Stimulated activated CD4-positive, alpha-beta T cell treated with anti-CD3 and anti-CD28 coated beads, Interleukin-15, amount 100 ng/mL, for 48 hours (primary cell): ENCODE measurements around the gene SH3D19.
A peak's percentile ranks its signal among the peaks of the same experiment; 100 is the strongest.

Experiments used
- DNase-seq, 2 donors: peaks; one replicate each; pipeline ENCODE4 v3.0.0-alpha.2; 2020; ENCODE audit warnings: low read depth in 2 of 2

The SH3D19 gene, protein sequence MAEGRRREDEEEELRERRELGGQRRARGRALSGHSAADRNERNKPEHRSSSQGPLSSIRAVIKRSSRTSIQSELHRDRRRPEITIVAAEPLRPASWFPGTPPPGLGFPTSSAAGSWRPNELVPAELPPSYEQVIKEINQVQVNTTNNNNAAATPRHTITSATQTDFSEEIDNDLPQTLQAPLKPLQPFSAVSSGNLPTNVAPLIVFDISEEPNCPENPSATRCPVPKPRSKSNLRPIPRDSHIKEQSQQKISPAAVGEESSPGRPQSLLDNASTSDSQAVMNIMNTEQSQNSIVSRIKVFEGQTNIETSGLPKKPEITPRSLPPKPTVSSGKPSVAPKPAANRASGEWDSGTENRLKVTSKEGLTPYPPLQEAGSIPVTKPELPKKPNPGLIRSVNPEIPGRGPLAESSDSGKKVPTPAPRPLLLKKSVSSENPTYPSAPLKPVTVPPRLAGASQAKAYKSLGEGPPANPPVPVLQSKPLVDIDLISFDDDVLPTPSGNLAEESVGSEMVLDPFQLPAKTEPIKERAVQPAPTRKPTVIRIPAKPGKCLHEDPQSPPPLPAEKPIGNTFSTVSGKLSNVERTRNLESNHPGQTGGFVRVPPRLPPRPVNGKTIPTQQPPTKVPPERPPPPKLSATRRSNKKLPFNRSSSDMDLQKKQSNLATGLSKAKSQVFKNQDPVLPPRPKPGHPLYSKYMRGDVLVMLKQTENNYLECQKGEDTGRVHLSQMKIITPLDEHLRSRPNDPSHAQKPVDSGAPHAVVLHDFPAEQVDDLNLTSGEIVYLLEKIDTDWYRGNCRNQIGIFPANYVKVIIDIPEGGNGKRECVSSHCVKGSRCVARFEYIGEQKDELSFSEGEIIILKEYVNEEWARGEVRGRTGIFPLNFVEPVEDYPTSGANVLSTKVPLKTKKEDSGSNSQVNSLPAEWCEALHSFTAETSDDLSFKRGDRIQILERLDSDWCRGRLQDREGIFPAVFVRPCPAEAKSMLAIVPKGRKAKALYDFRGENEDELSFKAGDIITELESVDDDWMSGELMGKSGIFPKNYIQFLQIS

DNA sequence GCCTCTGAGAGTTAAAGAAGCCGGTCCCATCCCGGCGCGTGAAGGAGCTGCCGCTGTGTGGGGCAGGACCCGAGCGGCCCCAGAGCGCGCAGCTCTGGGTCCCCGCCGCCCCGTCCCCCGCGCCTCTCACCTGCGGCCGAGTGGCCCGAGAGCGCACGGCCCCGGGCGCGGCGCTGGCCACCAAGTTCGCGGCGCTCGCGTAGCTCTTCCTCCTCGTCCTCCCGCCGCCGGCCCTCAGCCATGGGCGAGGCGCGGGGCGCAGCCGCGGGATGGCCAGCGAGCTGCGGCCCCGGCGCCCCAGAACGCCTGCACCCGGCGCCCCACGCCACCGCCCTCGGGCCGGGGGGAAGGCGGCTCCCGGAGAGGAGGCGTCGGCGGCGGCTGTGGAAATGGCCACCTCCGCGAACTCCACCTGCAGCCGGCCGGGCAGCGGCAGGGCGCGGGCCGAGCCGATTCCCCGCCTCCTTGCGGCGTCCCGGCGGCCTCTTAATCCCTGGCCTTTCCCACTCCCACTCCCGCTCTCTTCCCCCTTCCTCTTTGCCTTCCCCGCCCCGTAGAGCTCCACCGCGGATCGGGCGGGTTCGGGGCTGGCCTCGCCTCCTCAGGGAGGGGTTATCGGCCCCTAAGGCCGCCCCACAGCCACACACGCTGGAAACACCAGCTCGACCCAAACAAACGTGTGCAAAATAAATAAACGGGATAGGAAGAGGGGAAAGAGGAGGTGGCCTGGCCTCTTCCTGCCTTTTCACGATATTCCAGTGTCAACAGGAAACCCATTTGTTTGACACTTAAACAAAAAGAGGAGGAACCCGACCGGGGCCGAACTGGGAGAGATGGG, at the start of gene SH3D19:
SH3D19 (minus strand) TSS at position 495 of the 838 bp plus-strand sequence; CDS start at position 242, 253 bp downstream.
- DNase-seq = no peak

DNA sequence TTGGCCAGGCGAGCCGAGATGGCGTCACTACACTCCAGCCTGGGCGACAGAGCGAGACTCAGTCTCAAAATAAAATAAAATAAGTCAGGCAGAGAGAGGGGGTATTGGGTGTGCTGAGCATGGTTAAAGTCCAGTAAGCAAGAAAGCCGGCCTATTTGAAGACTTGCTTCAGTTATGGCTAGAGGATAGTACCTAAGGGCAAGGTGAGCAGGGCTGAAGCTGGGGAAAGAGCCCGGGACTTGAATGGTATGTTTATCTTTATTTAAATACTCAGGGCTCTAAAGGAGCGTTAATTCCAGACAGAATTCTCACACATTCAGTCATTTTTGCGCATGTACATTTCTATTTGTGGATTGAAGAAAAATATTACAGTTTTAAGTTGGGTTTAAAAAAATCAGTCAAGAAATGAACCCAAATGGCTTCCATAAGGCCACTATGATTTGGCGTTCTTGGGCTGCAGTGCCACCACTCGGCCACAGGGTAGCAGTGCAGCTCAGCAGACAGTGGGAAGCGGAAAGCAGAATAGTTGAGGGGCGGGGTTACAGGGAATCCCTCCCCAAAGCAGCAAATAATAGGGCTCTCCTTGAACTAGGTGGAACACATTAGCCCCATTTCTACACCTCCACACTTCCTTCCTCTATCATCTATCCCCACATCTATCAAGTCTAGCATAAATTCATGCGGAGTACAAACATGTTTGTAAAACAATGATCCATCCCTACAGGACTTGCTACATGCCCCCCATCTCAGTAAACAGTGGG, 37.2 kb upstream of the SH3D19 start:
- DNase-seq = peak; percentile 55 to 77

DNA sequence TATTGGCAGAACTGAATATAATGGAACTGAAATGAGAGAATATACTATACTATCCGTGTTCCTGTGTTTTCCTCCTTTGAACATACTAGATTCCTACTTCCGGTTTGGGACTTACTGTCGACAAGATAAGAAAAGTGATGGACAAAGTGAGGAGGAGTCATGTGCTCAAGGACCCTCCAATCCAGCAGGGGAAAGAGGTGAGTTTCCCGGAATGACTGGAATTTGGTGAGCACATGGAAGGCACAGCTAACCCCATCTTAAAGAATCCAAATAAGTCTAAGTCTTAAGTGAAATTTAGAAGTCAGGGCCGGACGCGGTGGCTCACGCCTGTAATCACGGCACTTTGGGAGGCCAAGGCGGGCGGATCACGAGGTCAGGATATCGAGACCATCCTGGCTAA, 36.6 kb upstream of the SH3D19 start:
- DNase-seq = no peak

DNA sequence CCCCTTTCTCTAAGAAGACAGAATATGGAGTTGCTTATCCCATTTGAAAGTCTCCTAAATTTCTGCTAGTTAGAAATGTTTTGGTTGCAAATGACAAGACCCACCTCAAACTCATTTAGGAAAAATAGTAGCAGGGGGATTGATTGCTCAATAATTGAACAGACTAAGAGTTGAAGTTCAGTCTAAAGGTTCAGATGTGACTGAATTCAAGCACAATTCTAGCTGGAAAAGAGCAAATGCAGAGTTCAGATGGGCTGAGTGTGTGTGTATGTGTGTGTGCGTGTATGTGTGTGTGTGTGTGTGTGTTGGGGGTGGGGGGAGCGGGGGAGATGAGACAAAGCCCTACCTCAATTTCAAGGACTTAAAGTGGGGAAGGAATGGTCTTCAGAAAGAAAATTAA, 35.7 kb upstream of the SH3D19 start:
- DNase-seq = no peak

DNA sequence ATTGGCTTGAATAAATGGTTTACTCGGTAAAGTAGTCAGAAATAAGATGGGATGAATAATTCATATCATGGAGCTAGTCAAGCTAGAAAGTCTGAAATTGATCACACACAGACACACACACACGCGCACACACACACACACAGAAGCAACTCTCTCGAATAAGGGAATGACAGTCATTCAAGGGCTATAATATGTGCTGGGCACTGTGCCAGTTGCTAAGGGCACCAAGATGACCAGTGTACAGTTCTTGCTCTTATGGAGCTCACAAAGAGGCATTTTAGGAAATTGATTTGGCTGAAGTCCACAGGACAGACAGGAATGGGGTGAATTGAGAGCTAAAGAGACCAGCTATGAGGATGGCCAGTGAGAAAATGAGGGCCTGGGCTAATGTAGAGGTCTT, 34.2 kb upstream of the SH3D19 start:
- no peak for DNase-seq

DNA sequence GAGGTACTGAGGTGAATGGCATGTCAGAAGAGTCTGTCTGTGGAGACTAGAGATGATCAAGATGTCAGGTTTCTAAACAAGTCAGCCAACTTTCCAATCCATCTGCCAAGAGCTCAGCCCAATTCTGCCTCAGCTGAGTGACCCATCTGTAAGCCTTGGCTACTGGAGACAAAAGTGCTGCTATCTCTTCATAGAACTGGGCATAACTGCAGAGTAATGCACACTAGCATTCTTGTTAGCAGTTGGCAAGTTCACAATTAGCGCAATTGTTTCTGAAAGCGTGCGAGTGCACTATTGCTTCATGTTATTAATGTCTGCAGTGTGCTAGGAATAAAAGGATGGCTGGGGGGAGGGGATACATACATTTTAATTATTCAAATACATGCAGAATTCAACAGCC, 32.9 kb upstream of the SH3D19 start:
- DNase-seq = no peak

DNA sequence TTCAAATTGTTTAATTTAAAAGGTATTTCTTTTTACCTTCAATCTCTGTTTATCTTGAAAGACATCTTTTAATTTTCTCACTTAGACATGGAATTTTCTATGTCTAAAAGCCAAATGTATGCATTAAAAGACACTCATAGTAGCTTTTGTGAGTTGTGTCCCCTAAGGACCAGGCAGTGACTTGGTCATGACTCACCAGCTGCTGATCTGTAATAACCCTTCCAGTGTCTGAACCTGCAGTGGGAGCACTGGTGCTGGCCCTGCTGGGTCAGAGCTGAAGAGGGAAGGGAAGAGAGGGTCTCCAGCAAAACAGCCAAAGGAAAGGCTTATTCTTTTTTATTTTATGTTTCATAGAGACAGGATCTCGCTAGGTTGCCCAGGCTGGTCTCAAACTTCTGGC, 31.1 kb upstream of the SH3D19 start:
- DNase-seq = no peak

DNA sequence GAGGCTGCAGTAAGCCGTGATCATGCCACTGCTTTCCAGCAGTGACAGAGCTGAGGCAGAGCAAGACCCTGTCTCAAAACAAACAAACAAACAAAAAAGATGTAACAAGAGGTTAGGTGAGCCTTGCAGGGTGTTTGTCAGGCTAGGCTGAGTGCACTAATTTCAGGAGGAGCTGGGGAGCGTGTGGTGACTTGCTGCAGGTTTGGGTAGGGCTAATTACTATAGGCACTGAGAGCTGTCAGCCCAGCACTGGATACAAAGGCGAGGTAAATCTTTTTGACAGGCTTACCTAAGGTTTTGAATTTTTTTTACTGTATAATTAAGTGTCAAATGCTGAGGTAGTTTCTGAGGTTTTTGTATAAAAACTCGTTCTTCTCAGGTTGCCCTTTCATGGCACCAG, 29.8 kb upstream of the SH3D19 start:
- DNase-seq = no peak

DNA sequence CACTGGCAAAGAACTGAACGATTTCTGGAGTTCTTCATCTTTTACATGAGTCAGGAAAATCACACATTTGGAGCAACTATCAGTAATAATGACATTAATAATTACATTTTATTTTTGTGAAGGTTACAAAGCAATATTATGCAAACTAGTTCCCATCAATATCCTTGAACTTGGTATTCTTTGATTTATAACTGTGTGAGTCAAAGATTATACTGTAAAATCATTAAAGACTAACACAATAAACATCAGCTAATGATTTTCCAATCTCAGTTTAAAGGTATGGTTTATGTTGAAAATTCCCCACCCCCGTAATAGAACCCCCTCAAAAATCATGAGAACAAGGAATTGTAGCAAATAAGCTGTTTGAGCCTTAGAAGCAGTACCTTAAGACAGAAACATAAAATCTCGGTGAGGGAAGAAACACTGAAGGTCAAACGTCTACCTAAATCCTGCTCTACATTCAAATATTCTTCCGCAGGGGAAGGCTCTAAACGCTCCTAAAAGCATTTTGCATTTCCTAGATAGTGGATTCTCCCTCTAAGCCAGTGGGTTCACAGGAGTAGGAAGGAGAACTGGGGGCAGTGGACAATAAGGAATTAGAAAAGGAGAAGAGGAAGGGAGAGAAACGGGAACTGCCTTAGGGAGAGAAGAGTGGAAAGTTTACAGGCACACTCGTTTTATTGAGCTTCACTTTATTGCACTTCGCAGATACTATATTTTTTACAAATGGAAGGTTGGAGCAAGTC, 22.3 kb upstream of the SH3D19 start:
- no peak for DNase-seq

DNA sequence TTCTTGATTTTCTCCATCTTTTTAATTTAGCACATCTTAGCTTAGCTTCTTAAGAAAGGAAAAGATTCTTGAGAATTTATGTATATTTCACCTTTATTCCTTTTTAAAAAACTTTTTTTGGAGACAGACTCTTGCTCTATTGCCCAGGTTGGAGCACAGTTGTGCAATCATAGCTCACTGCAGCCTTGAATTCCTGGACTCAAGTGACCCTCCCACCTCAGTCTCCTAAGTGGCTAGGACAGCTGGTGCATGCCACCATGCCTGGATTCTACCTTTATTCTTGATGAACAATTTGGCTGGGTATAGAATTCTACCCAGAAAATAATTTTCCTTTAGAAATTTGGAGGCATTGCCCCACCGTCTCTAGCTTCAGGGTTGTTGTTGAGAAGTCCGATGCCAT, 19.5 kb upstream of the SH3D19 start:
- DNase-seq = no peak

DNA sequence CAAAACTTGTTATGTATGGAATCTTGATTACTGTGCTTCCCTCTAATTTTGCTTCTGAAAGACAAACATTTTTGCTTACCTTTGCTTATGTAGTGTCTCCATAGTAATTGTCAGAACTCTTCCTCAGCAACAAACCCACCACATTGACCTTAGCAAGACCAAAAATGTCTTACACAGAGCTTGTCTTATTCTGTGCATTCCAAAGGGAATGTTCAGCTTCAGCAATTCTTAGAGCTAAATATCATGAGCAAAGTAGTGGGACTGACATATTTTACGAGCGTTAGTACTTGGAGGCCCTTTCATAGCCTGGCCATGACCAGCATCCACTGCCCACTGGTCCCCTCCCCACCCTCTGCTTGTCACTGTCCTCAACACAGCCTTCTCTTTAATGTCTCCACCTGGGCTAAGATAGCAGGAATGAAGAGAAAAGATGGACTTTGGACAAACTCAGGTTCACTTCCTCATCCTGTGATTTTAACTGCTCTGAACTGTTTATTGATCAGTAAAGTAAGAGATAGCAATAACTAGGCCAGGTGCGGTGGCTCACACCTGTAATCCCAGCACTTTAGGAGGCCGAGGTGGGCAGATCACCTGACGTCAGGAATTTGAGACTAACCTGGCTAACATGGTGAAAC, 15.5 kb upstream of the SH3D19 start:
- no peak for DNase-seq

DNA sequence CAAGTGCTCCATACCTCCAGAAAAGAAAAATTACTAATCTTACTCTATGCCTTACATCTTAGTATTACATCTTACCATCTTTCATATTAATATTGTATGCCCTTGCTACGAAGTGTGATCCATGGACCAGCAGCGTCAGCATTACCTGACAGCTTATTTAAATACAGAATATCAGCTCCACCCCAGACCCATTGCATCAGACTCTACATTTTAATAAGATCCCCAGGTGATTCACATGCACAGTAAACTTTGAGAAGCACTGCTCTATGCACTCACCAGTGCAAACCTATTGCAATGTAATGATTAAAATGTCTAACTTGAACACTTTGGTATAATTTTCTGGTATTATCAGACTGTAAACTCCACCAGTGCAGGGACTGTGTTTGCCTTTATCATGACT, 14.1 kb upstream of the SH3D19 start:
- DNase-seq = no peak

DNA sequence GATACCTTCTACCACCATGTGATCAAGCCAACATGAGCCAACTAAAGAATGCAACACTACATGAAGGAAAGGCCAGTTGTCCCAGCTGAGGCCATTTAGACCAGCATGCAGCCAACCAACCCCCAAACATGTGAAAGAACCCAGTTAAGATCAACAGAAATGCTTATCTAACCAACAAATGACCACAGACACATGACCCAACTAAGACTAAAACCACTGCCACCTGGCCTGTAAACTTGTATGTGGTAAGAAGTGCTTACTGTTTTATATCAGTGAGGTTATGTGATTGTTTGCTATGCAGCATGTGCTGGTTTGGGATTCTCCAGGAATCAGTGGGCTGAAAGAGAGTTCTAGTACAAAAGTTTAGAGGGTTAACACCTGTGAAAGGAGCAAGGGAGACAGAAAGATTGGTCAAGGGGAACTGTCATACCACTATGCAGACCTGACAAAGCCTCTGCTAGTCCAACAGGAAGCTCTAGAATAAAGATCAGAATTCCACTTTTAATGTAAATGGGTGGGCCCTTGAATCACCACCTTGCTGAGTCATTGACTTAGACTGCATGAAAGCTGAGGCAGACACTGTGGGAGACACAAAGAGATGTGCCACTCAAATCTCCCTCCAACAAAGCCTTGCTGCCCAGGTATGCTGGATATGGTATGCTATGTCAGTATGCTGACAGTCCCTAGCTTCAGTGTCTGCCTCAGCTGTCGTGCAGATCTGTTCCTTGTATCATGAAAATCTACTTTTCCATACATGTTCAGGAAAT, 6.1 kb upstream of the SH3D19 start:
- DNase-seq = no peak

DNA sequence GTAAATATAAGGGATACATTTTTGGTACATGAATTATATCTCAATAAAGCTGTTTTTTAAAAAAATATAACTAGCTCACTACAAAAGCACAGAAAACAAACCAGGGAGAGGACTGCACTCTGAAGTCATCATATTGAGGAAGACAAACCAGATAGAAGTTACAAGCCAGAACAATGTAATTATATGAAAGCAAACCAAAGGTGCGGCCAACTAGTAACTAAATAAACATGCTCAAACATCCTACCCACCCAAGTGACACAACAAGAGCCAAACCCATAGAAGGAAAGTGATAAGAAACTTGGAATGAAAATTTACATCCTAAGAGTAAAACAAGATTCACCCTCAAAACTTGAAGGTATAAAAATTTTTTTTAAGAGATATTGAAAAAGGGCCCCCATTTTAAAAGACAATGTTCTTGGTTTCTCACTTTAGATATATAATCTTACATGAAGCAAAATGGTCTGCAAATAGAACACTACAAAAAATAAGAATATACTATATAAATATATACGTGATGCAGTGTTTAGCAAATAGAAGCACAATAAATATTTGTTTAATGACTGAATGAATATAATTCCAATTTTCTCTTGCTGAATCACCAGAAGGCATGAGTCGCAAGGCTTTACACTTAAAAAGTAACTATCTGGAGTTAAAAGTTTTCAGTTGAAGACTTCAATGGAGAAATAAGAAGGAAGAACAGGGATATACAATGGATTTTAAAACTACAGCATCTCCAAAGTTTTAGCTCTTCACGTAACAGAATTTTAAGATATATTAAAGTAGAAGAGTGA, 4.0 kb upstream of the SH3D19 start:
- DNase-seq = no peak

DNA sequence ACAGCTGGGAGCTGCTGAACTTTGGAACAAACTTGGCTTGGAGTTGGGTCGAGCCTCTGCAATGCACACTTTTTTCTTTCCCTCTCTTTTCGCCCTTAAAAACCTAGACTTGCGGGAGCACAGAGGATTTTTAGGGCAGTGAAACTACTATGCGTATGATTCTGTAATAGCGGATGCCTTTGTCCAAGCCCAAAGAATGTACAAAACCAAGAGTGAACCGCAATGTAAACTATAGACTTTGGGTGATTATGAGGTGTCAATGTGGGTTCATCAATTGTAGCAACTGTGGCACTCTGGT, 493 bp upstream of the SH3D19 start:
- no peak for DNase-seq

DNA sequence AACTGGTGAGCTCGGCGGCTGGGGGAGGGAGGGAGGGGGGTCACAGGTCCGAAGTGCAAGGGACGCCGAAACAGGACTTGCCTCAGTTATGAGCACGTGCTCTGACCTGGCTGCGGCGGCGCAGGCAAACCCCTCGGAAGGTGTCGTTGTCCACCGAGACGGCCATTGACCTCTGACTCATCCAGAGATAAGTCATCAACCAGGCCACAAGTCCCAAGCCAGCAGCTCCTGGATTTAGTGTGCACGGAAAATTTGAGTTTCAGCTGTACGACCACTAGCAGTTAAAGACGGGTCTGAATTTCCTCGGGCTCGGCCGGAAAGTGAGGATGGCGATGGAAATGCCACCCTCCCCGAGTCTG, 674 bp downstream of the SH3D19 start:
- peak in 1 of 2 donors; percentile 3 for DNase-seq

DNA sequence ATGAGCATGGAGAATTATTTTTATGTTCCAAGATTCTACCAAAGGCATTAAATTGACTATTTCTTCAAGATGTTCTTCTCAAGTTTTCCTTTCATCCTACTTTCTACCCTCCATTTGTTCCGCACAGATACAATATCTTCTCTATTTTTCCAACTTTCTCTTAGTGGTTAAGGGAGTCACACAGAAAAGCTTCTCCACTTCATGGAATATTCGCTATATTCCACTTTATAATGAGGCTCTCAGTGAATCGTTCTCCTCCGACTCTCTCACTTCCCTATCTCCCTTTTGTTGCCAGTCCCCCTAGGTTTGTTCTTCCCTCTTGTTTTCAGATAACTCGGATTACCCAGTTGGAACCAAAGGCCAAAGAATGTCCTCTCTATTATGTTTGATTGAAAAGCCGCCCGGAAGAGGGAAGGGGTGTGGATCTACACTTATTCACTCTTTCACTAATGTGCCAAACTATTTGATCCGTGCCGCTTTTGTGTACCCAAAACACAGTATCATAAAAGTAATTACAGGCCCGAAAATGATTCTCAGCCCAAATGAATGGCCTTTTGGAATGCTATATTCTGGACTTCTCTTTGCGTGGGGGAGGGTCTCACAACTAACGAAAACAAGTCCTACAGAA, 1.2 kb downstream of the SH3D19 start:
- DNase-seq = no peak

DNA sequence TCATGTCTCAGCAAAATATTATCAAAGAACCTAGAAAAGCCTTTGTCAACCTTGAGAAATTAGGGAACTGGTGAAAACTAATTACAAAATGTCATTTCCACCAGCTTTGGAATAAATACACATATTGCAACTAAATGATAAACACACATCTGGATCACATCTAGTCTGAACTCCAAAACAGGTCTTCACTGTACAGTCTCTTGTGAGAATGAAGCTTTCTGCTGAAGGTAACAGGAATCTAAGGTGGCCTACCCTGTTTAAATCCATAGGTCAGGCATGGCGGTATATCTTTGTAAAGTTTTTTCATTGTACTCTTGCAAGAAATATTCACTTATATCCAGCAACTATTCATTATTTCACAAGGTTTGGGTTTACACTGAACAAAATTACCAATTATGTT, 1.7 kb downstream of the SH3D19 start:
- no peak for DNase-seq
